ENCODE data around the gene RIPK4.

The RIPK4 gene

DNA sequence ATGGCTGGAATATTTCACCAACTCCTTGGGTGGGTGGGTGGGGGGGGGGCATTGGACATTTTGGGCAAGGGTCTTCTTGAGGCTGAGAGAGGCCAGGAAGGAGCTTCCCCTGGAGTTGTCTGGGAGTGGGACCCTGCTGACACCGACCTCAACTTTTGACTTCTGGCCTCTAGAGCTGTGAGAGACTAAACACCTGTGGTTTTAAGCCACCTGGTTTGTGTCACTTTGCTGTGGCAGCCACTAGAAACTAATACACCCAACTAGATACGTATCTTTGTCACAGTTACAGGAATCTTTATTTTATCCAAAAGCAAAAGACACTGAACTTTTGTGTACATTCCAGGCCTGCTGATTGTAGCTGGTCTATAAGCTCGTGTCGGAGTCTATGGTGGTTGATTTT is 9.9 kb upstream of the RIPK4 start:
- no peak overlapping the region for H3K4me3 ChIP-seq (ENCODE audit: low read depth, low read length)
- TF ChIP-seq, protein P1, sequence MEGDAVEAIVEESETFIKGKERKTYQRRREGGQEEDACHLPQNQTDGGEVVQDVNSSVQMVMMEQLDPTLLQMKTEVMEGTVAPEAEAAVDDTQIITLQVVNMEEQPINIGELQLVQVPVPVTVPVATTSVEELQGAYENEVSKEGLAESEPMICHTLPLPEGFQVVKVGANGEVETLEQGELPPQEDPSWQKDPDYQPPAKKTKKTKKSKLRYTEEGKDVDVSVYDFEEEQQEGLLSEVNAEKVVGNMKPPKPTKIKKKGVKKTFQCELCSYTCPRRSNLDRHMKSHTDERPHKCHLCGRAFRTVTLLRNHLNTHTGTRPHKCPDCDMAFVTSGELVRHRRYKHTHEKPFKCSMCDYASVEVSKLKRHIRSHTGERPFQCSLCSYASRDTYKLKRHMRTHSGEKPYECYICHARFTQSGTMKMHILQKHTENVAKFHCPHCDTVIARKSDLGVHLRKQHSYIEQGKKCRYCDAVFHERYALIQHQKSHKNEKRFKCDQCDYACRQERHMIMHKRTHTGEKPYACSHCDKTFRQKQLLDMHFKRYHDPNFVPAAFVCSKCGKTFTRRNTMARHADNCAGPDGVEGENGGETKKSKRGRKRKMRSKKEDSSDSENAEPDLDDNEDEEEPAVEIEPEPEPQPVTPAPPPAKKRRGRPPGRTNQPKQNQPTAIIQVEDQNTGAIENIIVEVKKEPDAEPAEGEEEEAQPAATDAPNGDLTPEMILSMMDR (IDR thresholded peaks at IDR 0.05; ENCODE audit: low read depth, low read length), result no peak
- no peak overlapping the region for H3K27ac ChIP-seq
- no peaks in the 10 kb centered on the region for H3K36me3 ChIP-seq
- no peaks in the 10 kb centered on the region for H3K9me3 ChIP-seq (ENCODE audit: severe bottlenecking)
- DNase-seq, result no peak
- H3K27me3 ChIP-seq (ENCODE audit: insufficient read depth, low read depth, severe bottlenecking), result no peaks in the 10 kb centered on the region

DNA sequence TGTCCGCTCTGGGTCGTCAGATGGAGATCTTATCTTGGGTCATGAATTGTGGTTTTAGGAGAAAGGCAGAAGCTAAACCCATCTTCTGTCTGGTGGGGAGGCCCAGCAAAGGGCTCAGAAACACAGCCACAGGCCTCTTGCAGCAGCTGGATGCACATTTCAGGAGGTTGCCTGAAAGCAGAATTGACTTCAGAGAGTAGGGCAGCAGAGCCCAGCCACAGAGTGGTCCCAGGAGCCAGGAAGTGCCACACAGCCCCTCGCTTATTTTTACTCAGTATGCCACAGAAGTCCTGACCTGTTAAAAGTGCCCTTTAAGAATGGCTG is 8.3 kb upstream of the RIPK4 start:
- no peak for DNase-seq
- Histone ChIP-seq H3K27ac (no peak overlapping the region), H3K9me3 (ENCODE audit: severe bottlenecking) (no peaks in the 10 kb centered on the region), H3K36me3 (no peaks in the 10 kb centered on the region), H3K27me3 (ENCODE audit: insufficient read depth, low read depth, severe bottlenecking) (no peaks in the 10 kb centered on the region), H3K4me3 (ENCODE audit: low read depth, low read length) (no peak overlapping the region)
- TF ChIP-seq, protein P1 (IDR thresholded peaks at IDR 0.05; ENCODE audit: low read depth, low read length), result no peak

DNA sequence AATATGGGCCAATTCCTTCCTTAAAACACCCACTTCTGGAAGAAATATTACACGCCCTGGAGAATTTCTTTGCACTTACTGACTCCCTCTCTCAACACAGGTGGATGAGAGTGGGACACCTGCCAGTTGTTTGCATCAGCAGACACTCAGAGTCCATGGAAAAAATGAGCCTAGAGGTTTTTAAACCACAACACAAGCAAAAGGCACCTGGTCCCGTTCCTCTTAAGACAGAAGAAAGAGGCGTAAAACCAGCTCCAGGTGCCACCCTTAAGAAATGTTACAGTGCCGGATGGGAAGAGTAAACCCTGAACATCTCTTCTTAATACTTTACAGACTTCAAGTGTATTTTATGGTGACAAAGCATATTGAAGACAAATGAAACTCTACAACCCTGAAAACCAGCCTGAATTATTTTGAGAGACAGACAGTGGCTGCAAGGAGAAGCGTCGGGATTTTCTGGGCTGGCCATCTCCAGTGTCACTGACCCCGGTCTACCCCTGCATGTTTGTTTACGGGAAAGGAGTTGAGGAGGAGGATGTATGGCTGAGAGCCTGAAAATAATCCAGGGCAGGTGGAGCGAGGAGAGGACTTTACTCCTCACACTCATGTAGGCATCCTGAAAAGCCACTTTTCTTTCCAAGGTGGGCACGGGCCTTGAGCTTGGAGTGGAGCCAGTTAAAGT is 7.8 kb upstream of the RIPK4 start:
- Histone ChIP-seq H3K4me3 (ENCODE audit: low read depth, low read length) (no peak overlapping the region), H3K27me3 (ENCODE audit: insufficient read depth, low read depth, severe bottlenecking) (no peaks in the 10 kb centered on the region), H3K9me3 (ENCODE audit: severe bottlenecking) (no peaks in the 10 kb centered on the region), H3K27ac (no peak overlapping the region), H3K36me3 (no peaks in the 10 kb centered on the region)
- TF ChIP-seq, protein P1 (IDR thresholded peaks at IDR 0.05; ENCODE audit: low read depth, low read length), result no peak
- no peak for DNase-seq

DNA sequence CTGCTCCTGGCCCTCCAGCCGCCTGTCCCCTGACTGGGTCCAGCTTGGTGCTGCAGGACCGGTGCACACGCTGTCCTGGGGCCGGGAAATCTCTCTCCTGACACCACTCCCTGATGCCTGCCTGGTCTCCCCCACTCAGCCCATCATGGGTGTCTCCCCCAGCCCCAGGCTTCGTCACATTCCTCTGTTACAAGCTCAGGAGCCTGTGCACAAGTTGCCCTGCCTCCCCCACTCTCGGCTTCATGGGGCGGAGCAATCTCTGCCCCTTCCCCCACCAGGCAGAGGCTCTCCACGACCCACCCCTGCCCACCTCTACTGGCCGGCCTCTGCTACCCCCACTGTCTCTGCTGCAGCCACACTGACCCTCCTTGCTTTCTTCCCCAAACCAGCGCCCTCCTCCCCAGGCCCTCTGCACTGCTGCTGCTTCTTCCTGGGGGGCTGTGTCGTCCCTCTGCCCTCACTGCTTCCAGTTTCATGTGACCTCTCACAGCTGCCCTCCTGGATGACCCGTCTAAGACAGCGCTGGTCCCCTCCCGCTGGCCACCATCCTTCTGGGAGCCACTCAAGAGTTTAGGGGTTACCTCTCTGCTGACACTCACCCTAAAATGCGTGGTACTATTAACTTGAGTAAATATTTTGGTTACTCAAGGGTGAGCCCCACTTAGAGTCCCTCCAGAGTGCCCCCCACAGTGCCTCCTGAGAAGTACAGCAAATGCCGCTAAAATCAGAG is 5.7 kb upstream of the RIPK4 start:
- H3K4me3 ChIP-seq (ENCODE audit: low read depth, low read length), result no peak overlapping the region
- TF ChIP-seq, protein P1 (IDR thresholded peaks at IDR 0.05; ENCODE audit: low read depth, low read length), result no peak
- H3K36me3 ChIP-seq, result no peaks in the 10 kb centered on the region
- H3K9me3 ChIP-seq (ENCODE audit: severe bottlenecking), result no peaks in the 10 kb centered on the region
- peaks cover 1% of the 10 kb centered on the region for H3K27me3 ChIP-seq (ENCODE audit: insufficient read depth, low read depth, severe bottlenecking)
- H3K27ac ChIP-seq, result no peak overlapping the region
- DNase-seq, result no peak

DNA sequence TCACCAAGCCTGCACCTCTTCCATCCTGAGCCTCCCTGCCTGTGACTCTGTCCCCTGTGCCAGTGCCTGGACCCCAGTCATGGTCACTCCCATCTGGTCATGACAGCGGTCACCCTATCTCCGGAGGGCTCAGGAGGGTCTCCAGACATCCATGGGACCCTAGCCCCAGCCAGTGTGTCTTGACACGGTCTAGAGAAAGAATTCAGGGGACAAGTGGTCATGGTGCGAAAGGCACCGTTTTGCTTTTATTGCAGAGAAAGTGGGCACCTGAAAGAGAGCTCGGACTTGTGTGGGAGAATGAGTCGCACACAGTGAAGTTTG is 4.7 kb upstream of the RIPK4 start:
- DNase-seq, result no peak
- TF ChIP-seq, protein P1 (IDR thresholded peaks at IDR 0.05; ENCODE audit: low read depth, low read length), result no peak
- Histone ChIP-seq H3K9me3 (ENCODE audit: severe bottlenecking) (no peaks in the 10 kb centered on the region), H3K4me3 (ENCODE audit: low read depth, low read length) (no peak overlapping the region), H3K36me3 (no peaks in the 10 kb centered on the region), H3K27ac (no peak overlapping the region), H3K27me3 (ENCODE audit: insufficient read depth, low read depth, severe bottlenecking) (peaks cover 3% of the 10 kb centered on the region)
